Stimulated activated naive B cell treated with anti-CD40 and anti-IgM and Interleukin-4, amounts not matched to agents 10 μg/mL and 1 μg/mL and 100 μg/mL, for 72 hours (primary cell): ENCODE results near the gene HMGCL.
A peak's percentile ranks its signal among the peaks of the same experiment; 100 is the strongest.
"Not testable (repeated sequence)": the region's sequence is repeated elsewhere in the genome, so short reads cannot be mapped to it uniquely, and the experiment has no call there.

Source experiments
- ATAC-seq, 2 donors: fragments of 150-1000 bp; cut with Tn5 transposase; replicated peaks; 2 replicates each; pipeline ENCODE4 v1.10.0; 2021; ENCODE audit warnings: moderate library complexity in 1 of 2
- DNase-seq: peaks from one replicate; pipeline ENCODE4 v3.0.0; 2021
- H3K27ac Mint-ChIP-seq: one replicate; pipeline ENCODE4 v1.8.0; 2022; ENCODE audit warnings: mild to moderate bottlenecking, mixed read lengths
- H3K27me3 Mint-ChIP-seq, 2 donors: one replicate each; pipeline ENCODE4 v1.8.0; 2022; ENCODE audit warnings: mixed read lengths in 2 of 2
- H3K36me3 Mint-ChIP-seq, 2 donors: one replicate each; pipeline ENCODE4 v1.8.0; 2022; ENCODE audit warnings: mixed read lengths in 2 of 2, mild to moderate bottlenecking in 1 of 2
- H3K4me1 Mint-ChIP-seq, 2 donors: one replicate each; pipeline ENCODE4 v1.8.0; 2022; ENCODE audit warnings: mixed read lengths in 2 of 2, mild to moderate bottlenecking in 1 of 2
- H3K4me3 Mint-ChIP-seq, 2 donors: one replicate each; pipeline ENCODE4 v1.8.0; 2022; ENCODE audit warnings: mild to moderate bottlenecking in 2 of 2, mixed read lengths in 2 of 2, moderate library complexity in 1 of 2
- H3K9me3 Mint-ChIP-seq, 2 donors: one replicate each; pipeline ENCODE4 v1.8.0; 2022; ENCODE audit warnings: mixed read lengths in 2 of 2, mild to moderate bottlenecking in 1 of 2

HMGCL gene

GRCh38 chr1:23799255-23799569 lies 26.0 kb downstream of the HMGCL start:
- no peaks in the 10 kb centered on the region for H3K27me3 Mint-ChIP-seq
- peaks cover 24 to 41% of the 10 kb centered on the region in 2 donors for H3K36me3 Mint-ChIP-seq
- no peaks in the 10 kb centered on the region for H3K9me3 Mint-ChIP-seq
- DNase-seq = no peak
- no peak overlapping the region for H3K27ac Mint-ChIP-seq
- peaks cover 17 to 33% of the 10 kb centered on the region in 2 donors for H3K4me1 Mint-ChIP-seq
- H3K4me3 Mint-ChIP-seq = peak overlapping the region; percentile 94 to 95
- ATAC-seq = no peak

DNA sequence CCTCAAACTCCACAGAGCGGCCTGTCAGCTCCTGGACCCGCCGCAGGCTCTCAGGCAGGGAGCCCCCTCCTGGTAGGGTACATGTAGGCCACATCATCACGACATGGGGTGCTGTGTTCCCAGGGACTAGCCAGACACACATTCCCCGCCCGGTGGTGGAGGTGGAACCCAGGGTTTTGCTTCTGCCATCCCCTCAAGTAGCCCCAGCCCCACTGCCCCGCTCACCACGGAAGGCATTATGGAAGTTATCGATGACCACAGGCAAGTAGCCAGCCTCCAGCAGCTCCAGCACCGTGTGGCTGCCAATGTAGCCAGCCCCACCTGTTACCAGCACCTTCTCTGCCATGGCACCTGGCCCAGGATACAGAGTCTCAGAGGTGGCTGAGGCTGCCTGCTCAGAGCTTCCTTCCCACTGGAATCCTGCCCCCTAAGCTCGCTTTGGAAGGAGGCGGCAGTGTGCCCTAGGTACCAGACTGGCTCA lies 26.5 kb downstream of the HMGCL start:
- no peak for ATAC-seq
- DNase-seq = no peak
- no peaks in the 10 kb centered on the region for H3K27me3 Mint-ChIP-seq
- peak overlapping the region; percentile 56 for H3K27ac Mint-ChIP-seq
- H3K9me3 Mint-ChIP-seq = no peaks in the 10 kb centered on the region
- H3K36me3 Mint-ChIP-seq = peaks cover 24 to 39% of the 10 kb centered on the region in 2 donors
- peak overlapping the region in 1 of 2 donors; percentile 95 for H3K4me3 Mint-ChIP-seq
- peaks cover 17 to 39% of the 10 kb centered on the region in 2 donors for H3K4me1 Mint-ChIP-seq

- ATAC-seq = no peak
- no peak for DNase-seq
- Mint-ChIP-seq H3K36me3 (peaks cover 31 to 40% of the 10 kb centered on the region in 2 donors), H3K4me3 (no peak overlapping the region), H3K4me1 (peaks cover 22 to 48% of the 10 kb centered on the region in 2 donors), H3K27me3 (no peaks in the 10 kb centered on the region), H3K27ac (no peak overlapping the region), H3K9me3 (no peaks in the 10 kb centered on the region)
These were observed 27.5 kb downstream of the HMGCL start for GRCh38 chr1:23797478-23798448.

DNA sequence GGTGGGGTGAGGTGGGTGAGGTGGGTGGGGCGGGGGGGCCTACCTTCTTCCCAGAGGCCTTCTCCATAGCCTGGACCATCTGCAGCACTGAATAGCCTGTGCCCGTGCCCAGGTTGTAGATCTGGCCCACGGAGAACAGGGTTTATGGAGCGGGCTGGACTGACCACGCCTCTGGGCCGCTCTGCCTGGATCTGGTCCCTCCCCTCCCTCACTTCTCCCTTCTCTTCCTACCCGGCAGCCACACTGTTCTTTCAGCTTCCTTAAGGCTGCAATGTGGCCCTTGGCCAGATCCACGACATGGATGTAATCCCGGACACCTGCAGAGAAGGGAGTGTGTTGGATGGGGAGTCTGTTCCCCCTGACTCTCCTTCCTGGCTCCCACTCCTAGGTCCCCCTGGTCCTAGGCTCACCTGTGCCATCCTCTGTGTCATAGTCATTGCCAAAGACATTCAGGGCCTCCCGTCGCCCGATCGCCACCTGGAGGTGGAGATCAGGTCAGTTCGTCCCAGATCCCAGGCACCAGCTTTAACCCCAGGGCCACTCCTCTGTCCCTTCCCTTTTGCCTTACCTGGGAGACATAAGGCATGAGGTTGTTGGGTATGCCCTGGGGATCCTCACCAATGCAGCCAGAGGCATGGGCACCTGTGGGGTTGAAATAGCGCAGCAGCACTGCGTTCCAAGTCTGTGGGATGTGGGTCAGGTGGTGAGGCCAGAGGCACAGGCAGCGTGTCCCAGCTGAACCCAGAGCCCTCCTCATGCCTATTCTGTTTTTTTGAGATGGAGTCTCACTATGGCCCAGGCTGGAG lies 28.6 kb downstream of the HMGCL start:
- Mint-ChIP-seq H3K27me3 (no peaks in the 10 kb centered on the region), H3K4me3 (no peak overlapping the region), H3K27ac (peak overlapping the region; percentile 43), H3K4me1 (peaks cover 29 to 52% of the 10 kb centered on the region in 2 donors), H3K9me3 (no peaks in the 10 kb centered on the region), H3K36me3 (peaks cover 31 to 41% of the 10 kb centered on the region in 2 donors)
- DNase-seq = no peak
- no peak for ATAC-seq

- H3K9me3 Mint-ChIP-seq = no peaks in the 10 kb centered on the region
- peaks cover 33 to 47% of the 10 kb centered on the region in 2 donors for H3K36me3 Mint-ChIP-seq
- H3K4me1 Mint-ChIP-seq = peaks cover 31 to 53% of the 10 kb centered on the region in 2 donors
- ATAC-seq (no peak), DNase-seq (no peak)
- H3K4me3 Mint-ChIP-seq = no peak overlapping the region
- peak overlapping the region; percentile 39 for H3K27ac Mint-ChIP-seq
- no peaks in the 10 kb centered on the region for H3K27me3 Mint-ChIP-seq
These were observed 29.4 kb downstream of the HMGCL start for GRCh38 chr1:23795676-23796465.

DNA sequence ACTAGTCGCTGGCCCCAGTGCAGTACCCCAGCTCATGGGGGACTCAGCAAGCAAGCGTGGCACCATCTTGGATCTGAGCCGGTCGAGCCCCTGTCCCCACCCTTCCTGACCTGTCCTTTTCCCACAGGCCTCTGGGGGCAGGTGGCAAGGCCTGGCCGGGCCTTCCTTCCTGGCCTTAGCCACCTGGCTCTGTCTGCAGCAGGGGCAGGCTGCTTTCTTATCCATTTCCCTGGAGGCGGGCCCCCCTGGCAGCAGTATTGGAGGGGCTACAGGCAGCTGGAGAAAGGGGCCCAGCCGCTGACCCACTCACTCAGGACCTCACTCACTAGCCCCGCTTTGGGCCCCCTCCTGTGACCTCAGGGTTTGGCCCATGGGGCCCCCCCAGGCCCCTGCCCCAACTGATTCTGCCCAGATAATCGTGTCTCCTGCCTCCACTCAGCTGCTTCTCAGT lies 30.5 kb downstream of the HMGCL start:
- not testable (repeated sequence) for DNase-seq, ATAC-seq, H3K4me3 Mint-ChIP-seq, H3K9me3 Mint-ChIP-seq, H3K27me3 Mint-ChIP-seq
- H3K4me1 Mint-ChIP-seq = peaks cover 32 to 60% of the 10 kb centered on the region in 2 donors
- peaks cover 33 to 48% of the 10 kb centered on the region in 2 donors for H3K36me3 Mint-ChIP-seq
- peak overlapping the region; percentile 44 for H3K27ac Mint-ChIP-seq

DNA sequence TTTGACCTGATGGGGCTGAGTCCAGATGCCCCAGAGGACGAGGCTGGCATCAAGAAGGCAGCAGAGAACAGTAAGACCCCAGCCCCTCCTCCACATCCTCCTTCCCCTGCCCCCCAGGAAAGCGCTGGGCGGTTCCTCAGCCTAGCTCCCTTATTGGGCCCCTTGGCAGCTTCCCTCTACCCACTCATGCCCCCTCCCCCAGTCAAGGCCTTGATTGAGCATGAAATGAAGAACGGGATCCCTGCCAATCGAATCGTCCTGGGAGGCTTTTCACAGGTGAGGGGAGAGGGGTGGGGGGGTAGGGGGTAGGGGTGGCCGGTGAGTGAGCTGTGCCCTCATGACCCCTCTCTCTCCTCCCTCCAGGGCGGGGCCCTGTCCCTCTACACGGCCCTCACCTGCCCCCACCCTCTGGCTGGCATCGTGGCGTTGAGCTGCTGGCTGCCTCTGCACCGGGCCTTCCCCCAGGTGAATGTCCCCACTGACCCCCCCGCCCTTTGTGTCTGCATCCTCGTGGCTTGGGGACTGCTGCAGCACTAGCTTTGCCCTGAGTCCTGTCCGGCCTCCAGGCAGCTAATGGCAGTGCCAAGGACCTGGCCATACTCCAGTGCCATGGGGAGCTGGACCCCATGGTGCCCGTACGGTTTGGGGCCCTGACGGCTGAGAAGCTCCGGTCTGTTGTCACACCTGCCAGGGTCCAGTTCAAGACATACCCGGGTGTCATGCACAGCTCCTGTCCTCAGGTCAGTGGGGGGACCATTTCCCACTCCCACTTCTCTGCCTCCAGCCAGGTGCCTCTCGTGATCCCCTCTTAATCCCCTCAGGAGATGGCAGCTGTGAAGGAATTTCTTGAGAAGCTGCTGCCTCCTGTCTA lies 31.1 kb downstream of the HMGCL start:
- Mint-ChIP-seq H3K4me1 (peaks cover 28 to 54% of the 10 kb centered on the region in 2 donors), H3K27me3 (no peaks in the 10 kb centered on the region), H3K4me3 (no peak overlapping the region)

GRCh38 chr1:23793018-23793781 lies 32.0 kb downstream of the HMGCL start:
- DNase-seq (no peak), ATAC-seq (no peak)
- Mint-ChIP-seq H3K27ac (peak overlapping the region; percentile 25), H3K9me3 (no peaks in the 10 kb centered on the region), H3K4me1 (peaks cover 23 to 46% of the 10 kb centered on the region in 2 donors), H3K4me3 (peak overlapping the region; percentile 41 to 57), H3K36me3 (peaks cover 31 to 52% of the 10 kb centered on the region in 2 donors), H3K27me3 (no peaks in the 10 kb centered on the region)

More for the DNA sequence above, 31.1 kb downstream of the HMGCL start:
- no peak for DNase-seq
- Mint-ChIP-seq H3K27ac (peak overlapping the region; percentile 37), H3K36me3 (peaks cover 33 to 52% of the 10 kb centered on the region in 2 donors), H3K9me3 (no peaks in the 10 kb centered on the region)
- no peak for ATAC-seq

DNA sequence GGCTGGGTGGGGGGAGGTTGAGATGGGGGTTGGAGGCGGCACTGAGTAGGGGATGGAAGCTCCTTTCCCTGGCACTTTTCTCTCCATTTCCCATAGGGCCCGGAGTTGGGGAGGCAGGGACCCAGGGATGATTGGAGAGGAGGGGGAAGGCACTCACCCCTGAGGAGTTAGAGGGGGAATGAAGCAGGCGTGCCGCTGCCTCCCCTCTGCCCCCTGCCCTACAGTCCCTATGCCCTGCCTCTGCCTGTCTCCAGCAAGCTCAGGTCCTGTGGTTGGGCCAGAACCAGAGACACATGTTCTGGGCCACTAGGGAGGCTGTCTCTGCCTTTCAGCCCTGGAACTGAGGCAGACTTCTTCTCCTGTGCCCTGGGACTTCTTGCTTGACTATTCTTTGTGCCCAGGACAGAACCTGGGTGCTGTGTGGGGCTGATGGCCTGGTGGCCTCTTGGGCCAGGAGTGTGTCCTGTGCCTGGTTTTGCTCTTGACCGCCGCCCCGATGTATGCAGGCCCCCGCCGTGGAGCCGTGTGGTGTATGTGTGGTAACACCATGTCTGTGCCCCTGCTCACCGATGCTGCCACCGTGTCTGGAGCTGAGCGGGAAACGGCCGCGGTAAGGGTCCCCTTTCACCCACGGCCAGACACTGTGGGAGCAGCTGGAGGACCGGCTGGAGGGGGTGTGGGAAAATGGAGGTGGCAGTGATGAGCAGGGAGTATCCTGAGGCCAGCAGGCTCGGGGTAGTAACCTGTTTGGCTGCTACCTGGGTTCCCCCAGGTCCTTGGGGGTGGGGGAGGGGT lies 32.9 kb downstream of the HMGCL start:
- H3K36me3 Mint-ChIP-seq = peaks cover 35 to 60% of the 10 kb centered on the region in 2 donors
- no peaks in the 10 kb centered on the region for H3K27me3 Mint-ChIP-seq
- peaks cover 23 to 48% of the 10 kb centered on the region in 2 donors for H3K4me1 Mint-ChIP-seq
- H3K9me3 Mint-ChIP-seq = no peaks in the 10 kb centered on the region
- no peak for DNase-seq
- H3K27ac Mint-ChIP-seq = peak overlapping the region; percentile 99
- ATAC-seq = no peak
- peak overlapping the region; percentile 96 to 100 for H3K4me3 Mint-ChIP-seq

DNA sequence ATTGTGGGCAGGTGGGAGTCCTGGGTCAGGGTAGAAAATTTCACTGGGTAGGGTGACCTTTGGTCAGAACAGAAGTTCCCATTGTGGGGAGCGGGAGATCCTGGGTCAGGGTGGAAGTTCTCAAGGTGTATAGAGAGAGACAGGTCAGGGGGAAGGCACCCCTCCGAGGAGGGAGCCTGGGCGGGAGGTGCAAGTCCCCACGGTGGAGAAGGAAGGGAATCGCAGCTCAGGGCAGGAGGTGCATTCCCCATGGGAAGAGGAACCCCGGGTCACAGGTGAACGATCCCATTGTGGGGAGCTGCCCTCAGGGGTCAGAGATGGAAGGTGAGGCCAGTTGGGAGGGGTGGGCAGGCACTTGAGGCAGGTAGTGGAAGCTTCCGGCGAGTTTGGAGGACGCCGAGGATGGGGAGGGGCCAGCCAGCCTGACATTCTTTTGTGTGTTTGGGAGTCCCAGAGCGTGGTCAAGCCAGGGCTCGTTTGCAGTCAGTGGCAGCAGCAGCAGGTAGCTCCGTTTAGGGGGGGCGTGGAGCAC lies 33.6 kb downstream of the HMGCL start:
- H3K27me3 Mint-ChIP-seq = no peaks in the 10 kb centered on the region
- DNase-seq (no peak), ATAC-seq (peak; percentile 35 to 37)
- no peaks in the 10 kb centered on the region for H3K9me3 Mint-ChIP-seq
- peaks cover 21 to 51% of the 10 kb centered on the region in 2 donors for H3K4me1 Mint-ChIP-seq
- peak overlapping the region; percentile 96 to 100 for H3K4me3 Mint-ChIP-seq
- H3K27ac Mint-ChIP-seq = peak overlapping the region; percentile 99
- peaks cover 37 to 65% of the 10 kb centered on the region in 2 donors for H3K36me3 Mint-ChIP-seq

GRCh38 chr1:23790696-23791515 lies 34.3 kb downstream of the HMGCL start, which contains the start of gene LYPLA2:
LYPLA2 (plus strand) TSS chr1:23791145; CDS start chr1:23792683, 1,538 bp downstream.
- Mint-ChIP-seq H3K27ac (peak within 1 kb of the TSS; percentile 99), H3K36me3 (peaks cover 40 to 69% of the 10 kb centered on the region in 2 donors), H3K9me3 (no peaks in the 10 kb centered on the region), H3K27me3 (no peaks in the 10 kb centered on the region), H3K4me3 (peak within 1 kb of the TSS; percentile 96 to 100), H3K4me1 (peaks cover 21 to 51% of the 10 kb centered on the region in 2 donors)
- DNase-seq = peak; percentile 83
- ATAC-seq = peak; percentile 94 to 96
